ENCODE data around the gene FAM210B.

Gene FAM210B

GRCh38 chr20:56352345-56353055 is 6.3 kb upstream of the FAM210B start:
- TF ChIP-seq, protein P1, sequence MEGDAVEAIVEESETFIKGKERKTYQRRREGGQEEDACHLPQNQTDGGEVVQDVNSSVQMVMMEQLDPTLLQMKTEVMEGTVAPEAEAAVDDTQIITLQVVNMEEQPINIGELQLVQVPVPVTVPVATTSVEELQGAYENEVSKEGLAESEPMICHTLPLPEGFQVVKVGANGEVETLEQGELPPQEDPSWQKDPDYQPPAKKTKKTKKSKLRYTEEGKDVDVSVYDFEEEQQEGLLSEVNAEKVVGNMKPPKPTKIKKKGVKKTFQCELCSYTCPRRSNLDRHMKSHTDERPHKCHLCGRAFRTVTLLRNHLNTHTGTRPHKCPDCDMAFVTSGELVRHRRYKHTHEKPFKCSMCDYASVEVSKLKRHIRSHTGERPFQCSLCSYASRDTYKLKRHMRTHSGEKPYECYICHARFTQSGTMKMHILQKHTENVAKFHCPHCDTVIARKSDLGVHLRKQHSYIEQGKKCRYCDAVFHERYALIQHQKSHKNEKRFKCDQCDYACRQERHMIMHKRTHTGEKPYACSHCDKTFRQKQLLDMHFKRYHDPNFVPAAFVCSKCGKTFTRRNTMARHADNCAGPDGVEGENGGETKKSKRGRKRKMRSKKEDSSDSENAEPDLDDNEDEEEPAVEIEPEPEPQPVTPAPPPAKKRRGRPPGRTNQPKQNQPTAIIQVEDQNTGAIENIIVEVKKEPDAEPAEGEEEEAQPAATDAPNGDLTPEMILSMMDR (IDR thresholded peaks at IDR 0.05): no peak

GRCh38 chr20:56353356-56353755 is 5.4 kb upstream of the FAM210B start:
- TF ChIP-seq, protein P1 (IDR thresholded peaks at IDR 0.05): no peak

DNA sequence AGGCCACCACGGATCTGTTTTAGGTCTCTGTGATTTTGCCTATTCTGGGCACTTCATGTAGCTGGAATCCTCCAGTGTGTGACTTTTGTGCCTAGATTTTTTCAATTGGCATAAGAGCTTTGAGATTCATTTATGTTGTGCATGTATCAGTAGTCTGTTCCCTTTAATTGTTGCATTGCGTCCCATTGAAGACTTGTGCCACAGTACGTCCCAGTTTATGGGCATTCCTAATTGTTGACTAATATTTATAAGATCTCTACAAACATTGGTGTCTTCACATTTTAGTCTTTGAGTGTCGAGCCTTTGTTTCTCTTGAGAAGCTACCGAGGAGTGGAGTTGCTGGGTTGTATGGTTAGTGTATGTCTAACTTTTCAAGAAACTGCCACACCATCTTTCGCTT is 704 bp upstream of the FAM210B start:
- TF ChIP-seq, protein P1 (IDR thresholded peaks at IDR 0.05): no peak

- TF ChIP-seq, protein P1 (IDR thresholded peaks at IDR 0.05): no peak
These were observed 698 bp downstream of the FAM210B start for GRCh38 chr20:56359212-56360132.

DNA sequence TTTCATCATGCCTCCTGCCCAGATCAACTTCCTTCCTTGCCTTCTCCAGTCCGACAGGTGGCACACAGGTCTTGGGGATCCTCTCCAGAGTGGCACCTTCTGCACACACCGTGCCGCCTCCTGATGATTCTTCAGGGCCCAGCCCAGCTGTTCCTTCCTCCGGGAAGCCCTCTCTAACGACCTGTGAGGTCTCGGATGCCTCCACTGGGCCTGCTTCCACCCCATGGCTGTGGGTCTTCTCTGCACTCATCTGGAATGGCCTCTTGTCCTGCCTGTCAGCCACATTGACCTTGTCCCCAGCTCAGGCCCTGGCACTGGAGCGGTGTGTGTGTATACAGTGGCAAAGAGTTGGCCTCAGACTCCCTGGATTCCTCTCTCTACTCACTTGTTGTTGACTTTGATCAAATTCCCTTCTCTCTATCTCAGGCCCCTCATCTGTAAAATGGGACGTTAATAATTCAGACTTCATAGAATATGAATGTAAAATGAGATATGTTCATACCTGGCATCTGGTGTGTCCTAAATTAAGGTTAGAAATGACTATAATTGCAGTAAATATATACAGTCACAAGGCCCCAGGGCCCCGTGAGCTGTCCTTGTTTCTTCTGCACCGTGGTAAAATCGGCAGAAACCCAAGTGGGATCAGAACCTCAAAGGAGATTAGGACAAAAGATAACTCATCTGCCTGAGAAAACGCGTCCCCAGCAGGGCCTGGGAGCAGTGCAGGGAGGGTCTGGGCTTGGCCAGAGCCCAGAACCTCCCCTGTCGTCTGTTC is 1.5 kb downstream of the FAM210B start:
- TF ChIP-seq, protein P1 (IDR thresholded peaks at IDR 0.05): no peak

DNA sequence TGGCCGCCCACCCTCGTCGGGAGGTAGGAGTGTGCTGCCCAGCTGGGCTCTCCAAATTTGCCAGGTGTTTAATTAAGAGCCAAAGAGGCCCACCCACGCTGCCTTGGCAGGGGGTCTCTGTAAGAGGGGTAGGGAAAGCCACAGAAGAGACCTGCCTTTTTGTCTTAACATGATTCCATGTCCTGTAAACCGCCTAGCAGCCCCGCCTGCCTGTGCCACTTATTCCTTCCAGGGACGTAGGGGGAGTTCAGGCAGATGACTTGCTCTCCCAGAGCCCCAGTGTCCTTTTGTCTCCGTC is 2.1 kb downstream of the FAM210B start:
- TF ChIP-seq, protein P1 (IDR thresholded peaks at IDR 0.05): no peak

DNA sequence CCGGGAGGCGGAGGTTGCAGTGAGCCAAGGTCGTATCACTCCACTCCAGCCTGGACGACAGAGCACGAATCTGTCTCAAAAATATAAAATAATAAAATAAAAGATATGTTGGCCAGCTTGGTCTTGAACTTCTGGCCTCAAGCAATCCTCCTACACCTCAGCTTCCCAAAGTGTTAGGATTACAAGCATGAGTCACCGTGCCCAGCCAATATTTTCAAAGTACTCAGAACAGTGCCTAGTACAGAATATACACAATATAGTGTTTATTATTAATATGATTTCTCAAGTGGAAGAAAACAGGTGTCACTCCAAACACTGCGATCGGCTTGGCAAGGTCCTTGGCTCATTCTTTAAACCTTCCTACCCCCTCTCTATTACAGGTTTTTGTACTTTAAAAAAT is 3.1 kb downstream of the FAM210B start:
- TF ChIP-seq, protein P1 (IDR thresholded peaks at IDR 0.05): no peak
